Glutamatergic neuron (in vitro differentiated cells): Measurements from ENCODE around the gene SOWAHC. TPM values are rescaled to one million over a fixed set of nuclear protein-coding genes. Genes with fewer than 3 reads are reported as not detected.

Experiments
- DNase-seq: peaks from one replicate; pipeline ENCODE4 v3.0.0; 2022
- H3K27ac Mint-ChIP-seq: one replicate; pipeline ENCODE4 v1.8.0; 2020; ENCODE audit warnings: mild to moderate bottlenecking, mixed read lengths, inconsistent platforms; ENCODE audit not compliant: unreplicated experiment
- H3K27me3 Mint-ChIP-seq: one replicate; pipeline ENCODE4 v1.8.0; 2020; ENCODE audit warnings: mild to moderate bottlenecking, moderate library complexity, mixed read lengths, inconsistent platforms; ENCODE audit not compliant: unreplicated experiment
- H3K36me3 Mint-ChIP-seq: one replicate; pipeline ENCODE4 v1.8.0; 2020; ENCODE audit warnings: mild to moderate bottlenecking, mixed read lengths, inconsistent platforms; ENCODE audit not compliant: unreplicated experiment
- H3K4me1 Mint-ChIP-seq: one replicate; pipeline ENCODE4 v1.8.0; 2020; ENCODE audit warnings: mild to moderate bottlenecking, low read depth, mixed read lengths, inconsistent platforms; ENCODE audit not compliant: unreplicated experiment
- H3K4me3 Mint-ChIP-seq: one replicate; pipeline ENCODE4 v1.8.0; 2020; ENCODE audit warnings: mild to moderate bottlenecking, mixed read lengths, inconsistent platforms; ENCODE audit not compliant: unreplicated experiment
- H3K9me3 Mint-ChIP-seq: one replicate; pipeline ENCODE4 v1.8.0; 2020; ENCODE audit warnings: mild to moderate bottlenecking, moderate library complexity, mixed read lengths, inconsistent platforms; ENCODE audit not compliant: unreplicated experiment
- total RNA-seq: library from RNA; stranded (reverse); fragmentation: NEBNext Ultra II Directional; extraction: Animal tissue kit (Norgen Biotek cat#: 25700); gene quantifications from one replicate; pipeline ENCODE4 v1.2.1, GENCODE V29; 2021; ENCODE audit not compliant: unreplicated experiment
- TF ChIP-seq, protein P1 (sequence below): fragments of 200-600 bp; sonication (generic); IDR thresholded peaks from one replicate; pipeline ENCODE4 v1.5.0; 2021; ENCODE audit not compliant: partially characterized antibody, unreplicated experiment

SOWAHC gene
- total RNA-seq, 1 donor from 2014 or later, result 12.9 TPM

DNA sequence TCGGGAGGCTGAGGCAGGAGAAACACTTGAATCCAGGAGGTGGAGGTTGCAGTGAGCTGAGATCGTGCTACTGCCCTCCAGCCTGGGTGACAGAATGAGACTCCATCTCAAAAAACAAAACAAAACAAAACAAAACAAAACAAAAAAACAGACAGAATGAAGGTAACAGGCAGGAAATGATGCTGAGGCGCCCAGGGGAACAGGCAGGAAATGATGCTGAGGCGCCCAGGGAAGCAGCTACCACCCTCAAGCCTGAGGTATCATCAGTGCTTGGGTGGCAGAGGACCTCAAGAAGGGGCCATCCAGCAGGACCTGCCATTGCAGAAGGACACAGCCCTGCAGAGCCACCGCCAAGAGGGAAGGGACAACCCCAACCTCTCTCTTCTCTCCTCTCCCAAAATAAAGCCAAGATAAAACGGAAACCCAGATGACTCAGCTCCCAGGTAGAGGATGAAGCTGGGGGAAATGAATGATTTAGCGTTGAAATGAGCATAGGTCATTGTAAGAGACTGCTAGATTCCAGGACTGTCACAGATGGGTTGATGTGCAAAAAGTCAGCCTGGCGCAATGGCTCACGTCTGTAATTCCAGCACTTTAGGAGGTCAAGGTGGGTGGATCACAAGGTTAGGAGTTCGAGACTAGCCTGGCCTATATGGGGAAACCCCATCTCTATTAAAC, 19.3 kb downstream of the SOWAHC start:
- no peak overlapping the region for H3K4me3 Mint-ChIP-seq
- H3K9me3 Mint-ChIP-seq, result no peaks in the 10 kb centered on the region
- no peak overlapping the region for H3K27ac Mint-ChIP-seq
- no peaks in the 10 kb centered on the region for H3K36me3 Mint-ChIP-seq
- no peak for DNase-seq
- no peaks in the 10 kb centered on the region for H3K27me3 Mint-ChIP-seq
- peaks cover under 1% of the 10 kb centered on the region for H3K4me1 Mint-ChIP-seq
- TF ChIP-seq, protein P1, sequence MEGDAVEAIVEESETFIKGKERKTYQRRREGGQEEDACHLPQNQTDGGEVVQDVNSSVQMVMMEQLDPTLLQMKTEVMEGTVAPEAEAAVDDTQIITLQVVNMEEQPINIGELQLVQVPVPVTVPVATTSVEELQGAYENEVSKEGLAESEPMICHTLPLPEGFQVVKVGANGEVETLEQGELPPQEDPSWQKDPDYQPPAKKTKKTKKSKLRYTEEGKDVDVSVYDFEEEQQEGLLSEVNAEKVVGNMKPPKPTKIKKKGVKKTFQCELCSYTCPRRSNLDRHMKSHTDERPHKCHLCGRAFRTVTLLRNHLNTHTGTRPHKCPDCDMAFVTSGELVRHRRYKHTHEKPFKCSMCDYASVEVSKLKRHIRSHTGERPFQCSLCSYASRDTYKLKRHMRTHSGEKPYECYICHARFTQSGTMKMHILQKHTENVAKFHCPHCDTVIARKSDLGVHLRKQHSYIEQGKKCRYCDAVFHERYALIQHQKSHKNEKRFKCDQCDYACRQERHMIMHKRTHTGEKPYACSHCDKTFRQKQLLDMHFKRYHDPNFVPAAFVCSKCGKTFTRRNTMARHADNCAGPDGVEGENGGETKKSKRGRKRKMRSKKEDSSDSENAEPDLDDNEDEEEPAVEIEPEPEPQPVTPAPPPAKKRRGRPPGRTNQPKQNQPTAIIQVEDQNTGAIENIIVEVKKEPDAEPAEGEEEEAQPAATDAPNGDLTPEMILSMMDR, result no peak

DNA sequence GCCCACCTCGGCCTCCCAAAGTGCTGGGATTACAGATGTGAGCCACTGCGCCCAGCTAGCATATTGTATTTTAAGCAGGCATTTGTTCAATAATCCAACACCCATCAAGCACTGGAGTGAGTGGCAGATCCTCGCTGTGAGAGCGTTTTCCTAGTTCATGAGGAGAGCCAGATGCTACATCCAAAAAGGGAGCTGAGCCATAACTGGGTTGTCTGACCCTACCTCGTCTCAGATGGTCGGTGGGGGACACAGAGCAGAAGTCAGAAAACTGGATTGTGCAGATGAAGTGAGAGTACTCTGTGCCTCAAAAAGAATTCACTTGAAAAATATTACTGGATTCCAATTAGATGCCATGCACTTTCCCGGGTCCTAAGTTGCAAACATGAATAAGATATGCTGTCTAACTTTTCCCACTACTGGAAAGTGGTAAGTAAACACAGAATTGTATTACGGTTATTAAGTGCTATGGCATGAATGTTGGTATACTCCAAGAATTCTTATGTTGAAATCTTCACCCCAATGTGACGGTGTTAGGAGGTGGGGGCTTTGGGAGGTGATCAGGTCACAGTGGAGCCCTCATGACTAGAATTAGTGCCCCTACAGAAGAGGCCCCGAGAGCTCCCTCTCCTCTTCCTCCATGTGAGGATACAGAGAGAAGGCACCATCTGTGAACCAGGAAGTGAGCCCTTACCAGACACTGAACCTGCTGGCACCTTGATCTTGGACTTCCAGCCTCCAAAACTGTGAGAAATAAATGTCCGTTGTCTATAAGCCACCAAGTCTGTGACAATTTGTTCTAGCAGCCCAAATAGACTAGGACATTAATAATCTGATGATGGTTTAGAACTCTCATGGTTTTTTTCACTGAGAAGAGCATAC, 21.5 kb downstream of the SOWAHC start:
- no peaks in the 10 kb centered on the region for H3K9me3 Mint-ChIP-seq
- H3K36me3 Mint-ChIP-seq, result no peaks in the 10 kb centered on the region
- peaks cover 6% of the 10 kb centered on the region for H3K4me1 Mint-ChIP-seq
- no peak overlapping the region for H3K4me3 Mint-ChIP-seq
- H3K27ac Mint-ChIP-seq, result no peak overlapping the region
- TF ChIP-seq, protein P1, result no peak
- no peaks in the 10 kb centered on the region for H3K27me3 Mint-ChIP-seq
- no peak for DNase-seq

DNA sequence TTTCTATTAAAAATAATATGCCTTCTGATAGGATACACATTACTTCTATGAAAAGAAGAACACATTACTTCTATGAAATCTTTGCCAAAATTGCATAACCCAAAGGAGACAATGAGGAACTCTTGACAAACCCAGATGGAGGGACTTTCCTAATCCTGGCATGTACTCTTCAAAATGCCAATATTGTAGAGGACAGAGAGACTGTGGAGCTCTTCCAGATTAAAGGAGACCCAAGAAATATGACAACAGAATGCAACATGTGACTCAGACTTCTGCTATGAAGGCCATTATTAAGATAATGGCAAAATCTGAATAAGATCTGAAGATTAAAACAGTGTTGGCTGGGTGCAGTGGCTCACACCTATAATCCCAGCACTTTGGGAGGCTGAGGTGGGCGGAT, 22.2 kb downstream of the SOWAHC start:
- DNase-seq, result no peak
- H3K27ac Mint-ChIP-seq, result no peak overlapping the region
- H3K4me3 Mint-ChIP-seq, result no peak overlapping the region
- TF ChIP-seq, protein P1, result no peak
- no peaks in the 10 kb centered on the region for H3K36me3 Mint-ChIP-seq
- H3K9me3 Mint-ChIP-seq, result no peaks in the 10 kb centered on the region
- no peaks in the 10 kb centered on the region for H3K27me3 Mint-ChIP-seq
- H3K4me1 Mint-ChIP-seq, result peaks cover 6% of the 10 kb centered on the region

DNA sequence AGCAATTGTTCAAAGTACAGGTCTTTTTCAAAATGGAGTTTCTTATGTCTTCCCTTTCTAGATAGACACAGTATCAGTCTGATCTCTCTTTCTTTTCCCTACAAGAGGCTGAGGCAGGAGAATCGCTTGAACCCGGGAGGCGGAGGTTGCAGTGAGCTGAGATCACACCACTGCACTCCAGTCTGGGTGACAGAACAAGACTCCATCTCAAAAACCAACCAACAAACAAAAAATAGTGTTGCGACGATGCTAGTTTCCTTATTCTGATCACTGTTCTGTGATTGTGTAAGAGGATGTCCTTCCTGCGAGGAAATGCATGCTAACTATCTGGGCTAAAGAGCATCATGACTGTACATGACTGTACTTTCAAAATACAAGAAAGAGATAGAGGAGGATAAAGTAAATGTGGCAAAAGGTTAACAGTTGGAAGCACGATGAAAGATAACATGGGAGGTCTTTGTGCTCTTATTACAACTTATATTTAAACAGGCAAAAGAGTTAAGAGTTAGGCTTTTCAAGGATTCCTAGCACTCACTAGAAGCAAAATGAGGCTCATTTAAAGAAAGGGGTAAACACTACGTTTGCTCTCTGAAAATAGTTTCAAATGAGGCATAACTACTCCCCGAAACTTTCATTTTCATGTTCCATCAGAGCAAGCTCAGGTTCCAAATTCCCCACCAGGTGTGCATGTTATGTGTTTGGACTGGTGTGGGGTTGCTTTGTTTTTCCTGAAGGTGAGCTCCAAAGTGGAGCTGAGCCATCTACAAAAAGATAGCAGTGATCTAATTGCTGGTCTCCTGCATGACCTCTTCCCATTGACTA, 23.8 kb downstream of the SOWAHC start:
- H3K4me1 Mint-ChIP-seq, result peaks cover 6% of the 10 kb centered on the region
- TF ChIP-seq, protein P1, result no peak
- no peaks in the 10 kb centered on the region for H3K9me3 Mint-ChIP-seq
- no peak overlapping the region for H3K27ac Mint-ChIP-seq
- no peak for DNase-seq
- H3K27me3 Mint-ChIP-seq, result no peaks in the 10 kb centered on the region
- no peak overlapping the region for H3K4me3 Mint-ChIP-seq
- H3K36me3 Mint-ChIP-seq, result no peaks in the 10 kb centered on the region
